ENCODE results near the gene LCN1. TPM values are rescaled to one million over a fixed set of nuclear protein-coding genes. Genes with fewer than 3 reads are reported as not detected.

Gene LCN1
- total RNA-seq, 1 experiment from 2014 or later, result not detected

- peak; percentile 4 for DNase-seq
- POLR2A ChIA-PET (ENCODE audit: unreplicated experiment), result no interaction called here
Observed at GRCh38 chr9:135555203-135555602, 34.0 kb downstream of the LCN1 start.

DNA sequence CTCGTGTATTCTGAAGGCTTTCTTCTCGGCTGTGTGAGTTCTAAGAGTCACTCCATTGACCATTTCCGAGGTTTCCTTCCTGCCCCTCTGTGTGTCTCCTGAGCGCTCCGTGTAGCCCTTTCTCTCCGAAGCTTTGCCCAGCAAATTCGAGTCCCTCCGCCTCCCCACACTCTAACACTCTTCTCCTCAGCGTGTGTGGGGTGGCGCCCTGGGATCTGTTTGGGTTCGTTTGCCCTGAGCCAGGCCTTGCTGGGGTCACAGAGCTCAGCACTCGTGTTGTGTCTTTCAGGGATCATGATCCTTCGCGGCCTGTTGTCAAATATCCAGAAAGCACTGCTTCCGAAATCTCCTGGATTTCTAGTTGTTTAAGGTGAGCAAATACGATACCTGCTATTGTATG, 34.7 kb downstream of the LCN1 start:
- H3K79me2 ChIP-seq (ENCODE audit: low read length), result no peaks in the 10 kb centered on the region
- H3K9me2 ChIP-seq (replicated peaks; ENCODE audit: low read length), result no peaks in the 10 kb centered on the region
- CTCF ChIA-PET, result no interaction called here
- POLR2A ChIA-PET (ENCODE audit: unreplicated experiment), result no interaction called here
- no peaks in the 10 kb centered on the region for H3K27me3 ChIP-seq (ENCODE audit: low read length)
- H3K4me3 ChIP-seq (ENCODE audit: low read length), result no peak overlapping the region
- DNase-seq (no peak), ATAC-seq (no peak)
- H3F3A ChIP-seq (ENCODE audit: low read length, unreplicated experiment), result no peaks in the 10 kb centered on the region
- H3K36me3 ChIP-seq (ENCODE audit: low read depth, low read length), result no peaks in the 10 kb centered on the region
- H3K9me3 ChIP-seq (ENCODE audit: low read length), result no peaks in the 10 kb centered on the region
- no peak overlapping the region for H2AFZ ChIP-seq (ENCODE audit: low read length)
- H3K9ac ChIP-seq (ENCODE audit: low read length), result no peak overlapping the region
- TF ChIP-seq EZH2phosphoT487 (IDR thresholded peaks at IDR 0.05; ENCODE audit: borderline replicate concordance, low read length) (no peak), CTCF (conservative IDR thresholded peaks at IDR 0.05; ENCODE audit: low read depth, low read length) (no peak), EZH2 (IDR thresholded peaks at IDR 0.05; ENCODE audit: low read length, unreplicated experiment) (no peak)
- H3K4me1 ChIP-seq (ENCODE audit: insufficient read depth, low read length), result peaks cover 7% of the 10 kb centered on the region; the same call in 1 of the 2 replicates
- intact Hi-C loops (cut with micrococcal nuclease), result no loop called here
- H4K20me1 ChIP-seq (ENCODE audit: low read length), result no peaks in the 10 kb centered on the region
- no TSS peak for BruUV-seq (replicated peaks)
- H3K27ac ChIP-seq (ENCODE audit: low read length), result no peak overlapping the region
- no peak overlapping the region for H3K4me2 ChIP-seq (ENCODE audit: low read length)

More at GRCh38 chr9:135555203-135555602, 34.0 kb downstream of the LCN1 start:
- TF ChIP-seq EZH2 (IDR thresholded peaks at IDR 0.05; ENCODE audit: low read length, unreplicated experiment) (no peak), CTCF (conservative IDR thresholded peaks at IDR 0.05; ENCODE audit: low read depth, low read length) (no peak), EZH2phosphoT487 (IDR thresholded peaks at IDR 0.05; ENCODE audit: borderline replicate concordance, low read length) (no peak)
- no peaks in the 10 kb centered on the region for H4K20me1 ChIP-seq (ENCODE audit: low read length)
- no peaks in the 10 kb centered on the region for H3F3A ChIP-seq (ENCODE audit: low read length, unreplicated experiment)
- BruUV-seq (replicated peaks), result no TSS peak
- H3K36me3 ChIP-seq (ENCODE audit: low read depth, low read length), result no peaks in the 10 kb centered on the region
- no peaks in the 10 kb centered on the region for H3K27me3 ChIP-seq (ENCODE audit: low read length)
- H3K4me1 ChIP-seq (ENCODE audit: insufficient read depth, low read length), result peaks cover 7% of the 10 kb centered on the region; the same call in 1 of the 2 replicates
- no peaks in the 10 kb centered on the region for H3K9me2 ChIP-seq (replicated peaks; ENCODE audit: low read length)
- H3K4me2 ChIP-seq (ENCODE audit: low read length), result no peak overlapping the region
- no peak for ATAC-seq
- no peaks in the 10 kb centered on the region for H3K79me2 ChIP-seq (ENCODE audit: low read length)
- H2AFZ ChIP-seq (ENCODE audit: low read length), result no peak overlapping the region
- no peaks in the 10 kb centered on the region for H3K9me3 ChIP-seq (ENCODE audit: low read length)
- intact Hi-C loops (cut with micrococcal nuclease), result no loop called here
- peak overlapping the region; percentile 12; the same call in 1 of the 2 replicates for H3K9ac ChIP-seq (ENCODE audit: low read length)
- peak overlapping the region; percentile 41 for H3K27ac ChIP-seq (ENCODE audit: low read length)
- CTCF ChIA-PET, result no interaction called here
- H3K4me3 ChIP-seq (ENCODE audit: low read length), result no peak overlapping the region

GRCh38 chr9:135559606-135560005, 38.4 kb downstream of the LCN1 start:
- Histone ChIP-seq H3K9me3 (ENCODE audit: low read length) (no peaks in the 10 kb centered on the region), H3K36me3 (ENCODE audit: low read depth, low read length) (no peaks in the 10 kb centered on the region), H4K20me1 (ENCODE audit: low read length) (no peaks in the 10 kb centered on the region), H2AFZ (ENCODE audit: low read length) (no peak overlapping the region), H3K27ac (ENCODE audit: low read length) (no peak overlapping the region), H3K9ac (ENCODE audit: low read length) (no peak overlapping the region), H3K27me3 (ENCODE audit: low read length) (no peaks in the 10 kb centered on the region), H3K9me2 (replicated peaks; ENCODE audit: low read length) (no peaks in the 10 kb centered on the region), H3K4me2 (ENCODE audit: low read length) (peak overlapping the region; percentile 5; the same call in 1 of the 2 replicates), H3F3A (ENCODE audit: low read length, unreplicated experiment) (no peaks in the 10 kb centered on the region), H3K79me2 (ENCODE audit: low read length) (no peaks in the 10 kb centered on the region), H3K4me1 (ENCODE audit: insufficient read depth, low read length) (peaks cover 7% of the 10 kb centered on the region; the same call in 1 of the 2 replicates), H3K4me3 (ENCODE audit: low read length) (no peak overlapping the region)
- TF ChIP-seq EZH2phosphoT487 (IDR thresholded peaks at IDR 0.05; ENCODE audit: borderline replicate concordance, low read length), result no peak
- TF ChIP-seq CTCF (conservative IDR thresholded peaks at IDR 0.05; ENCODE audit: low read depth, low read length), result no peak
- TF ChIP-seq EZH2 (IDR thresholded peaks at IDR 0.05; ENCODE audit: low read length, unreplicated experiment), result no peak
- DNase-seq, result peak; percentile 52
- peak; percentile 81 for ATAC-seq
- ChIA-PET POLR2A (ENCODE audit: unreplicated experiment) (no interaction called here), CTCF (no interaction called here)
- intact Hi-C loops (cut with micrococcal nuclease), result no loop called here
- BruUV-seq (replicated peaks), result no TSS peak

All from PC-3 (cell line).